SJSA1 (cell line): Measurements from ENCODE around the gene TFCP2. TPM values are rescaled to one million over a fixed set of nuclear protein-coding genes. Genes with fewer than 3 reads are reported as not detected.

Source experiments
- DNase-seq, 2 experiments: peaks; one replicate each; pipeline ENCODE4 v3.0.0-alpha.2; 2015 to 2020; ENCODE audit warnings: low spot score in 2 of 2, low read depth in 1 of 2
- H3K27ac ChIP-seq: fragments of 250-450 bp; sonication (Bioruptor Pico); 2 replicates; pipeline ENCODE4 v1.5.1; 2020; ENCODE audit warnings: mild to moderate bottlenecking, moderate library complexity
- H3K27me3 ChIP-seq: fragments of 250-450 bp; sonication (Bioruptor Pico); replicated peaks from 2 replicates; pipeline ENCODE4 v1.5.1; 2020; ENCODE audit warnings: mild to moderate bottlenecking, moderate library complexity
- H3K36me3 ChIP-seq: fragments of 250-450 bp; sonication (Bioruptor Pico); 2 replicates; pipeline ENCODE4 v1.5.1; 2020; ENCODE audit warnings: mild to moderate bottlenecking
- H3K4me1 ChIP-seq: fragments of 250-450 bp; sonication (Bioruptor Pico); replicated peaks from 2 replicates; pipeline ENCODE4 v1.6.1; 2021; ENCODE audit warnings: mild to moderate bottlenecking
- H3K4me3 ChIP-seq: fragments of 250-450 bp; sonication (Bioruptor Pico); 2 replicates; pipeline ENCODE4 v1.5.1; 2020; ENCODE audit warnings: mild to moderate bottlenecking
- H3K9me3 ChIP-seq: fragments of 250-450 bp; sonication (Bioruptor Pico); replicated peaks from 2 replicates; pipeline ENCODE4 v1.5.1; 2020; ENCODE audit warnings: mild to moderate bottlenecking
- total RNA-seq: library from RNA; depleted of rRNA; stranded (reverse); fragments of >200 nt; shearing (Covaris generic); gene quantifications from 2 replicates; pipeline ENCODE4 v1.2.3, GENCODE V29; 2014

TFCP2 gene
- total RNA-seq, 1 experiment from 2014 or later: 8.8 TPM

DNA sequence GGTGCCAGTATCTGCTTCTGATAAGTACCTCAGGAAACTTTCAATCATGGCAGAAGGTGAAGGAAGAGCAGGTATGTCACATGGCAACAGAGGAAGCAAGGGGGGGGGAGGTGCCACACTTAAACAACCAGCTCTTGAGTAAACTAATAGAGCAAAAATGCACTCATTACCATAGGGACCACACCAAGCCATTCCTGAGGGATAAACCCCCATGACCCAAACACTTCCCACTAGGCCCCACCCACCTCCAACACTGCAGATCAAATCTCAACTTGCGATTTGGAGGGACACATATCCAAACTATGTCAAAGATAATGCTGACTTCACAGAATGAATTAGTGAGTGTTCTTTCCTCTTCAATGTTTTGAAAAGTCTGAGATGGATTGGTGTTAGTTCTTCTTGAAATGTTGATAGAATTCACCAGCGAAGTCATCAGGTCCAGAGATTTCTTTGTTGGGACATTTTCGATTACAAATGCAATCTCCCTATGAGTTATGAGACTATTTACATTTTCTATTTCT is 16.6 kb downstream of the TFCP2 start:
- no peak for DNase-seq
- Histone ChIP-seq H3K4me1 (no peaks in the 10 kb centered on the region), H3K27ac (no peak overlapping the region), H3K36me3 (no peaks in the 10 kb centered on the region; the same call in 1 of the 2 replicates), H3K9me3 (no peaks in the 10 kb centered on the region), H3K4me3 (no peak overlapping the region), H3K27me3 (no peaks in the 10 kb centered on the region)

DNA sequence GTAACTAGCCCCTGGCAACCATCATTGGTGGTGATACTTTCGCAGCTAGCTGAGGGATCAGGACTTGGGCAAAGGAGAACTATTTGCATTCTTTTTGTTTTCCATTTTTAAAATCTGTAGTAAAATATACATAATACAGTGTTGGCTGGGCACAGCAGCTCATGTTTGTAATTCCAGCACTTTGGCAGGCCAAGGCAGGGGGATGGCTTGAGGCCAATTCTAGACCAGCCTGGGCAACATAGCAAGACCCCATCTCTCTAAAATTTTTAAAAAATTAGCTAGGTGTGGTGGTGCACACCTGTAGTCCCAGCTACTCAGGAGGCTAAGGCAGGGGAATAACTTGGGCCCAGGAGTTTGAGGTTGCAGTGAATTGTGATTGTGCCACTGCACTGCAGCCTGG is 20.0 kb downstream of the TFCP2 start:
- no peak for DNase-seq
- Histone ChIP-seq H3K4me3 (no peak overlapping the region), H3K36me3 (no peaks in the 10 kb centered on the region; the same call in 1 of the 2 replicates), H3K4me1 (no peaks in the 10 kb centered on the region), H3K9me3 (no peaks in the 10 kb centered on the region), H3K27me3 (no peaks in the 10 kb centered on the region), H3K27ac (no peak overlapping the region)

DNA sequence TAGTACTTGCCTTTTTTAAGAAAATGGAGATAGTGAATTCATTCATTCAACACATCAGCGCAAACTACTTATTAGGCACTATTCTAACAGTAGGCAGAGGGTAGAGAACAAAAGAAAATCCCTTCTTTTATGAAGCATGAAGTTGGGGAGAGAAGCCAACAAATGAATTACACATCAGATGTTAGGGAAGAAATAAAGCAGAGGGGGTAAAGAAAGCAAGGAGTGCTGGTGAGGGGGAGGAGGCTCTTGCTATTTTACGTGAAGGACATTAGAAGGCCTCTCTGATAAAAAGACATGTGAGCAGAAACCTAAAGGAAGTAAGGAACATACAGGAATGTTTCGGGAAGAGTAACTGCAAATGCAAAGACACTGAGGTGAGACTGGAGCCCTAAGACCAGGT is 22.2 kb downstream of the TFCP2 start:
- Histone ChIP-seq H3K27me3 (no peaks in the 10 kb centered on the region), H3K27ac (no peak overlapping the region), H3K9me3 (no peaks in the 10 kb centered on the region), H3K4me3 (no peak overlapping the region), H3K36me3 (no peaks in the 10 kb centered on the region; the same call in 1 of the 2 replicates), H3K4me1 (no peaks in the 10 kb centered on the region)
- DNase-seq: no peak

DNA sequence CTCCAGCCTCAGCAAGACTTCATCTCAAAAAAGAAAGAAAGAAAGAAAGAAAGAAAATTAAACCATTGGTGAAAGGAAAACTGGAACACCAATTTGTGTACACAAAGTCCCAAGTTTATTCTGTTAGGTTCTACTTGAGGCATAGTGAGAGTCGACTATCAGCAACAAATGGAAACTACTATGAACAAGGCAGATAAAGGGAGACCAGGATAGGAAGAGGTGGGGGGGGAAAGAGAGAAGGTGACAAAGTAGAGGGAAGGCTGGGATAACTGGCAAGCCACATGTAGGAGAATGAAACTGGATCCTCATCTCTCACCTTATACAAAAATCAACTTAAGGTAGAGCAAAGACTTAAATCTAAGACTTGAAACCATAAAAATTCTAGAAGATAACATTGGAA is 25.6 kb downstream of the TFCP2 start:
- H3K4me1 ChIP-seq: no peaks in the 10 kb centered on the region
- H3K4me3 ChIP-seq: no peak overlapping the region
- no peak overlapping the region for H3K27ac ChIP-seq
- no peaks in the 10 kb centered on the region for H3K36me3 ChIP-seq
- H3K27me3 ChIP-seq: no peaks in the 10 kb centered on the region
- no peak for DNase-seq
- H3K9me3 ChIP-seq: no peaks in the 10 kb centered on the region

DNA sequence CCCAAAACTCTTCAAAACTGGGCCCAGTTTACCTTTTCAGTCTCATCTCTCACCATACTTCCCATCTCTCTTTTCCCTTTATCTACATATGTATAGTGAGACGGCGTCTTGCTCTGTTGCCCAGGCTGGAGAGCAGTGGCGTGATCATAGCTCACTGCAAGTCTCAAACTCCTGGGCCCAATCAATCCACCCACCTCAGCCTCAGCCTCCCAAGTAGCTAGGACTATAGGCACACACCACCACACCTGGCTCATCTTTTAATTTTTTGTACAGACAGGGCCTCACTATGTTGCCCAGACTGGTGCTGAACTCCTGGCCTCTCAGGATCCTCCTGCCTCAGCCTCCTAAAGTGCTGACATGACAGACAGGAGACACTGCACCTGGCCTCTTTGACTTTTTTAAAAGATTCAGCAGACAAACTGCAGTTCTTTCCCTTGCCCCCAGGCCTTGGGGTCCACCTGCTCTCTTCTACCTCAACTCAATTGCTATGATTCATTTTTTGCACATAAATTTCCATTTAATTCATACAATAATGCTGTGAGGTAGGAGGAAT is 33.6 kb downstream of the TFCP2 start:
- H3K4me3 ChIP-seq: no peak overlapping the region
- DNase-seq: no peak
- no peaks in the 10 kb centered on the region for H3K4me1 ChIP-seq
- H3K36me3 ChIP-seq: peaks cover 10% of the 10 kb centered on the region; the same call in 1 of the 2 replicates
- H3K27me3 ChIP-seq: no peaks in the 10 kb centered on the region
- H3K9me3 ChIP-seq: no peaks in the 10 kb centered on the region
- no peak overlapping the region for H3K27ac ChIP-seq

DNA sequence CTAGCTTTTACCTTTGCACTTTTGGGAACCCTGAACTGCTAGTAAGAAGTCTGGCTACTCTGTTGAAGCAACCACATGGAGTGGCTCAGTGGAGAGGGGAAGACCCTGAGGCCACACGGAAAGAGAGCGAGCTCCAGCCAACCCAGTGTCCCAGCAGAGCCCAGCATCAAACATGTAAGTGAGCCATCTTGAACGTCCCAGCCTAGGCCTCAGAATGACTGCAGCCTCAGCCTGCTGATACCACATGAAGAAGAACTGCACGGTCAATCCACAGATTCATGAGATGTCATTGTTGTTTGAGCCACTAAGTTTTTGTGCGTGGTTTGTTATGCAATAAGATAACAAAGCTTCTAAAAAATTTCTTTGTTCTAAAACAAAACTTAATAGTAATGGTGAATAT is 40.2 kb downstream of the TFCP2 start:
- Histone ChIP-seq H3K36me3 (peaks cover 3% of the 10 kb centered on the region; the same call in 1 of the 2 replicates), H3K27ac (no peak overlapping the region), H3K4me1 (peaks cover 8% of the 10 kb centered on the region; the same call in 1 of the 2 replicates), H3K4me3 (no peak overlapping the region), H3K27me3 (no peaks in the 10 kb centered on the region), H3K9me3 (no peaks in the 10 kb centered on the region)
- no peak for DNase-seq

DNA sequence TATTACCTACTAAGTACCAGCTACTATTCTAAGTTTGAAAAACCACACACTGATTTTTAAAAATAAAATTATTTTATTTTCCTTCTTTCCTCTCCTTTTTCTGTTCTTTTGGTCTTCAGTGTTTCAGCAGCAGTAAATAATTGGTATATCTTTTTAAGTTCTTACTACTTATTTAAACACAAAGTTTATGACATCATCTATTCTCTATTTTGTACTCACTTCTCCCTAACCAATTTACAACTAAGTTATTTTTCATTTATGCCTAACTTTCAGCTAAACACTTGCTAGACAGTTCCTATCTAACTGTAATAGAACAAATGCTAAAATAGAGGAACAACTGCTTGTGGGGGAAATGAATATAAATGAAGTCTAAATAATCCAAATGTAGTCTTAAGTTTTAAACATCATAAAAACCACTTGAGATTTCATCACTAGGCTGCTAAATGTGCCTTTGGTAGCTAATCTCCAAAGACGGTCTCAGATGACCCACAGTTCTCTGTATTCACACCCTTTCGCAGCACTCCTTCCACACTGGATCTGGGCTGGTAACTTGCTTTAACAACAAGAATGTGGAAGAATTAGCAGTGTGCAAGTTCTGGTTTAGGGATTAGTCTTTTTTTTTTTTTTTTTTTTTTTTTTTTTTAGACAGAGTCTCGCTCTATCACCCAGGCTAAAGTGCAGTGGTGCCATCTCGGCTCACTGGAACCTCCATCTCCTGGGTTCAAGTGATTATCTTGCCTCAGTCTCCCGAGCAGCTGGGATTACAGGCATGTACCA is 41.0 kb downstream of the TFCP2 start:
- Histone ChIP-seq H3K9me3 (no peaks in the 10 kb centered on the region), H3K4me3 (no peak overlapping the region), H3K27me3 (no peaks in the 10 kb centered on the region), H3K36me3 (peaks cover 3% of the 10 kb centered on the region; the same call in 1 of the 2 replicates), H3K27ac (no peak overlapping the region), H3K4me1 (peaks cover 8% of the 10 kb centered on the region; the same call in 1 of the 2 replicates)
- DNase-seq: no peak

DNA sequence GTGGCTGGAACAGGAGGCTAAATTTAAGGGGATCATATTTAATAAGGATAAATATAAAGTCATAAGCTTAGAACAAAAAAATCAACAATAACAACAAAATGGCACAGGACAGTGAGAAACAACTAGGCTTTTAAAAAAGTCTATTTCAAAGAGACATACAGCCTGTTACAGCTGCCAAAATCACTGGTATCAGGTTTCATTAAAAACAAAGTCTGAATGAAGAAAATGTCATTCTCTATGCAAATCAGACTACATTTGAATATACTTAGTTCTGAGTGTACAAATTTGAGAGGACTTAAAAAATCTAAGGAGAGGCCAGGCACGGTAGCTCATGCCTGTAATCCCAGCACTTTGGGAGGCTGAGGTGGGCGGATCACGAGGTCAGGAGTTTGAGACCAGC is 44.0 kb downstream of the TFCP2 start:
- no peak for DNase-seq
- Histone ChIP-seq H3K27ac (no peak overlapping the region), H3K4me3 (no peak overlapping the region)

DNA sequence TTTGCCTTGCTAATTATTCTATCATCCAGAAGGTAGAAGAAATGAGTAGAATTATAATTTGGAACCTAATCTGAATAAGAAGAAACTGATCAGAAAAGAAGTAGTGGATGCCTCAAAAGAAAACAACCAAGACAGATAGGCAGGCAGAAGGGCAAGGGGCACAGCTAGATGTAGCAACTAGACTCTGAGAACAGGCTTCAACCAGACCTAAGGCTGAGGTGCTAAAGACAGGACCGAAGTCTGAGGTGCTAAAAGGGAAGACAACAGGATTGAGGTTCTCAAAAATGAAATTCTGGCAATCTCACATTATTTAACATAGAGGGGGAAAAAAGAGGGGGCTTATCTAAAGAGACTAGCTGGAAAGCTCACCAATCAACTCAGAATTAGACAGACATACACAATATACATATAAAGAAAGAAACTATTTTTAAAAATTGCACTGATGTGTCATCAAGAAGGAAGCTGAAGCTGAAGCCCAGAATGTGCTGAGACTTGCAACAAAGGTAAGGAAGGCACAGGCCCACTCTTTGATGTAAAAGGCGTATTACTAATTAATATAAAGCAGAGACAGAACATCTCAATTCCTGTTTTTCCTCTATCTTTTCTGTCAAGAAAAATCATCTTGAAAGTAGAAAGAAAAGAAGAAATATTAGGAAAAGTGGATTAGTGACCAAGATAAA is 45.7 kb downstream of the TFCP2 start:
- Histone ChIP-seq H3K36me3 (peaks cover 5% of the 10 kb centered on the region), H3K27ac (no peak overlapping the region)
- DNase-seq: no peak

More for the DNA sequence above, 44.0 kb downstream of the TFCP2 start:
- H3K27me3 ChIP-seq: no peaks in the 10 kb centered on the region
- H3K9me3 ChIP-seq: no peaks in the 10 kb centered on the region
- peaks cover 5% of the 10 kb centered on the region for H3K36me3 ChIP-seq
- peaks cover 5% of the 10 kb centered on the region; the same call in 1 of the 2 replicates for H3K4me1 ChIP-seq

DNA sequence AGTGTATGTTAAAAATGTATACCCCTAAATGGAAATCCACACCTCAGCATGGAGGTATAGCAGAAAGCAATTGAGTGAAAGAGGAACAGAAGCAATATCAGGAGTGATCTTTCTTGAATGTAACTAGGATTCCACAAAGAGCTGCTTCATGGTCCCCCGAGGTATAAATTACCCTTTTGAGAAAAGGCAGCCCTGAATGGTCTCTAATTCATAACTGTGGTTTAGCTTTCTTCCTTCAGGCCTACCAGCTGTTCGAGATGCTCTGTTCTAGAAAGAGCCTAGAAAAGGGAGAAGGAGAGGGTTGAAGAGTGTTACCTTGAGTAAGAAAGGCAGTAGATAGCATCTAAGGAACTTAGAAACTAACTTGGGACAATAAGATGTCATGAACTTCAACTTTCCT is 46.6 kb downstream of the TFCP2 start:
- Histone ChIP-seq H3K27ac (no peak overlapping the region), H3K4me1 (no peaks in the 10 kb centered on the region), H3K4me3 (no peak overlapping the region), H3K27me3 (no peaks in the 10 kb centered on the region), H3K36me3 (peaks cover 5% of the 10 kb centered on the region), H3K9me3 (no peaks in the 10 kb centered on the region)
- no peak for DNase-seq

More for the DNA sequence above, 45.7 kb downstream of the TFCP2 start:
- H3K27me3 ChIP-seq: no peaks in the 10 kb centered on the region
- no peaks in the 10 kb centered on the region for H3K4me1 ChIP-seq
- H3K9me3 ChIP-seq: no peaks in the 10 kb centered on the region
- H3K4me3 ChIP-seq: no peak overlapping the region

DNA sequence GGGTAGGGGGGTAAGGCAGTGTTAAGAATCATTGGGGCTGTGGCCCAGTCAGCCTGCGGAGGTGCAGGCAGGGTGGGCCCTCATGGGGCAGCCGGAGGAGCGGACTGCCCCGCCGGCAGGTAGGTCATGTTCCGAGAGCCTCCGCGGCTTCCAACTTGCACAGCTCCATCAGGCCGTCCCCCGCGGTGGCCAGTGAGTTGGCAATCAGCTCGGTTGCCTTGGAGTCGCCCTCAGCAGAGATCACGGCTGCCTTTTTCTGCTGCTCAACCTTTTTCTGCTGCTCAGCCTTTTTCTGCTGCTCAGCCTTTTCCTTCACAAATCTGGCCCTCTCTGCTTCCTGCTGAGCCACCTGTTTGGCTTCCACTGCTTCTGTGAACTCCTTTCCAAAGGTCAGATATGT is 48.4 kb downstream of the TFCP2 start:
- peaks cover 5% of the 10 kb centered on the region for H3K36me3 ChIP-seq
- no peaks in the 10 kb centered on the region for H3K27me3 ChIP-seq
- no peak overlapping the region for H3K4me3 ChIP-seq
- H3K9me3 ChIP-seq: no peaks in the 10 kb centered on the region
- DNase-seq: no peak
- H3K27ac ChIP-seq: no peak overlapping the region
- H3K4me1 ChIP-seq: peaks cover 3% of the 10 kb centered on the region

DNA sequence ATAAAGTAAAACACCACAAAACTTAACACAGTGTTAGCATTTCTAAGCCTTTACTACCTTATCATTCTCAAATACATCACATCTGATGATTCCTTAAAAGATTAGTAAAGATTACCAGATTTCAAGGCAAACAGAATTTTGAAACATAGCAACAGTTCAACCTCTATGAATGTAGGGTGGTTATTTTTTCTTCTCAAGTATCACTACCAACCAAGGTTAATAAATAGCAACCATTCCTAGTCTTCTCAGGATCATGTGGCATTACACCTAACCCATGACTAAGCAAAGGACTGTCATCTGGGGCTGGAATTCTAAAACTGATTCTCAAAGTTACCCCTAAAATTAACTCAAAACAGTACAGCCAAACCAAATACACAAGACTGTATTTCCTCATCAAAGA is 50.1 kb downstream of the TFCP2 start:
- no peaks in the 10 kb centered on the region for H3K9me3 ChIP-seq
- H3K27ac ChIP-seq: no peak overlapping the region
- DNase-seq: no peak
- H3K4me3 ChIP-seq: no peak overlapping the region
- peaks cover 19% of the 10 kb centered on the region for H3K36me3 ChIP-seq
- no peaks in the 10 kb centered on the region for H3K27me3 ChIP-seq
- H3K4me1 ChIP-seq: peaks cover 3% of the 10 kb centered on the region

DNA sequence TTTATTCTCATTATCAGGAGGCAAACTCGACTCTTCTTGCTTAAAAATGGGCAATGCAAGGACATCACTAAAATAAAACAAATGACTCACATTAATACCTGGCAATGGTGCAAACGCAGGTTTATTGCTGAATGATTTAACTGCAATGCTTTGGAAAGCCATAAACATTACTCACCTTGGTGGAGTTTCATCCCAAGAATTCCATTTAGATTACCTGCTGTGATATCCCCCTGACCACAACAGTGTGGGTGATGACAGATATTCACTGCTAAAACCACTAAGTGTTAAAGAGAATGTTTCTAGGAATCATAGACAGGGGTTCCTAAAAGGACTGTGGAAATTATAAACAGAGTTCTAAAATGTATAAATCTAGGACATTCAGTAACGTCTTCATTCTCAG is 54.2 kb downstream of the TFCP2 start:
- H3K27me3 ChIP-seq: no peaks in the 10 kb centered on the region
- H3K36me3 ChIP-seq: peaks cover 35% of the 10 kb centered on the region
- no peak overlapping the region for H3K4me3 ChIP-seq
- no peaks in the 10 kb centered on the region for H3K9me3 ChIP-seq
- no peak overlapping the region for H3K27ac ChIP-seq
- no peak for DNase-seq
- peaks cover 3% of the 10 kb centered on the region for H3K4me1 ChIP-seq

DNA sequence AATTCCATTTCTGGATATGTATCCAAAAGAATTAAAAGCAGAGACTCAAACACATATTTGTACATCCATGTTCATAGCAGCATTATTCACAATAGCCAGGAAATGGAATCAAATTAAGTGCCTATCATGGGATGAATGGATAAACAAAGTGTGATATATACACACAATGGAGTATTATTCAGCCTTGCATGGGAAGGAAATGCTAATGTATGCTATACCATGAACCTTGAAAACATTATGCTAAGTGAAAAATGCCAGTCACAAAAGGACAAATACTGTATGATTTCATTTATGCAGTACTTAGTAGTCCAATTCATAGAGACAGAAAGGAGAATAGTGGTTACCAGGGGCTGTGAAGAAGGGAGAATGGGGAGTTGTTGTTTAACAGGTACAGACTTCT is 57.4 kb downstream of the TFCP2 start:
- H3K9me3 ChIP-seq: no peaks in the 10 kb centered on the region
- H3K4me3 ChIP-seq: no peak overlapping the region
- H3K36me3 ChIP-seq: peaks cover 47% of the 10 kb centered on the region
- H3K4me1 ChIP-seq: peaks cover 3% of the 10 kb centered on the region
- no peak for DNase-seq
- no peaks in the 10 kb centered on the region for H3K27me3 ChIP-seq
- no peak overlapping the region for H3K27ac ChIP-seq
